GM18498 (cell line): Measurements from ENCODE around the gene SEC24D.

Source experiments
- ATAC-seq: cut with Tn5 transposase; IDR thresholded peaks from one replicate; pipeline ENCODE4 v1.9.1; 2021; ENCODE audit warnings: mild to moderate bottlenecking, moderate library complexity; ENCODE audit not compliant: unreplicated experiment

SEC24D gene

DNA sequence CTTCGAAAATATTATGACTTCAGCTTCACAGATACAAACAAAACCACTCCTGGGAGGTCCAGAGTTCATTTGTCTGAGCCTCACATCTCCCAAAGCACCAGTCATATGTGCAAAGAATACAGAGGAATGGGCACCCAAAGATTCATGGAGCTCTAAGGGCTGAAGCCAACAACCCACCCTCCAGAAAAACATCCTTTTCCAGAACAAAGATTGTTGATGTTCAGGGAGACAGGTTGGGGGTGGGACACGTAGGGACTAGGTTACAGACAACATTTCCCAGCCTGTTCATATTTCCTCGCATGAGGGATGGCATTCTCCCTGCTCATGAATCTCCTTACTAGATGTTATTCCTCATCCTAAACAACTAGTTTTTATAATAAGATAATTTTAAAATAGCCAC lies 79.5 kb downstream of the SEC24D start:
- no peak for ATAC-seq

DNA sequence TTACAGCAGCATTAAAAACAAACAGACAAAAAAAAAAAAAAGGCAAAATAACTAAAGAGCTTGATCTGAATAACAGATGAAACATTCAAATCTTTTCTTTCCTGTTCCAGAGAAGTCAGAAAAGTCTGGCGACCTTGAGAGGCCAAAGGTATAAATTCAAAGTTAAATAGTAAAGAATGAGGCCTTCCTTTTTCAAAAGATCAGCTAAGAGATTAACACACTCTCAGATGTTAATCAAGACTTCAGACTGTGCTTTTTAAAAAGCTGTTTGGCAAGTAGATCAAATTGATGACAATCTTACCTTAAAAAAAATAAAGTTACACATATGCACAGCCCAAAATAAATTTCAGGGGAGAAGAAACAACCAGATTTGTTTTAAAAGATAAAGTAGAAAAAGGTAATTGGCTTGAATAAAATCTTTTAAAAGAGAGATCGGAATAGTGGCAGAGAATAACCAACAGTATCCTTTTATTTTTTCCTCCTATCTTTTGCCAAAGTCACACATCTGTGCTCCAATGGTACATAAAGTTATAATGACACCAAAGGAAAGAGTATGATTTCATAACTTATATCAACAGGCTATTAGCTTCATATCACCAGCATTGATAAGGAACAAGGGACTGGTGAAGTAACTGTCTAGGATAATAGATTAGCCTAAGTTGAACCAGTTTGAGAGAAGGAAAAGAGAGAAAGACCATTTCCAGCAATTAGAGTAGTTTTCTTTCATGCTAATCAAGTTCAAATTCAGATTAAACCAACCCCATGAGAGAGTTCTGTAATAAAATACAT lies 80.3 kb downstream of the SEC24D start:
- ATAC-seq, result no peak

DNA sequence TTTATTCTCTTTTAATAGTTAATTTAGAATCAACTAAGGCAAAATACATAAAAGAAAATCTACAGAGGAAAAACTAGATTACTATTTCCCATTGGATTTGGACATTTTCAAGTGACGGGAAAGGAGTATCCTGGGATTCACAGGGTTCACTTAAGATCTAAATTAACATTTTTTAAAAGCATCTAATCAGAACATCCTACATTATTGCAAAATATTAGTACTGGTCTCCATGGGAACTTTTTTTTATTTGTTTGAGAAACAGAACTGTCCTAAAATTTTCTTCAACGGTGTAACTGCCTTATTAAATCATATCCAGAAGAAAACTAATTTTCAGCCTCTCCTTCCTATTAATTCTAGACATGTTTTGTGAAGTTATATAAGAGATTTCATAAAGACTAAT lies 81.0 kb downstream of the SEC24D start:
- no peak for ATAC-seq

DNA sequence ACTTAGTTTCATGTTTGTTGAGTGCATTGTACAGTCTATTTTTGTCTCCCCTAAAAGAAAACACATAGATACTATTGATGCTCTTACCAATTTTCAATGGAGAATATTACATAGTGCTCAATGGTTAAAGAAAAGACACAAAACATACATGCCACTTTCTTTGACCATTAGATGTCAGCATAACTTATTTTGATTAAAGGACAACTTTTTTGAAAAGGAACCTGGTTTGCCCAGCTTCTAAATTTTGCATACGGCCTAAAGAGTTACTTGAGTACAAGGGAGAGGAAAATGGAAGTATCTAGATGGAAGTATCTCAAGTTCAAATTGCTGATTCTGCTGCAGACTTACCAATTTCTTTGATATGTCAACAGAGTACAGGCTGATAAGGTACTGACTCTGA lies 82.2 kb downstream of the SEC24D start:
- no peak for ATAC-seq

DNA sequence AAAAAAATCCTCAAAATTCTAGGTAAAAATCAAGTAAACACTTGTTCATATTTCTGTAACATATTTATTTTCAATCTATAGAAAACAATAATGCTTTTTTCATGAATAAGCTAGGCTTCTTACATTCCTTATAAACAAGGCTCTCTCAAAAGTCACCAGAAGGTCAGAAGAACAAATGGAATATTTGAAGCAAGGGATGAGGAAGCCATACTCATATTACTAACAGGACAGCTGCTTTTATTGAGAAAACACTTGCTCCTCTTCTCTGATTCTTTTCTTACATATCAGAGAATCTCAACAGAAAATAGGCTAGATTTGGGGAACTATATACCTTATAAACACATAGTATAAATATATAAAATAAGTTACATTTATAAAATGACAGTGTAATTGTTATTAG lies 82.8 kb downstream of the SEC24D start:
- no peak for ATAC-seq

DNA sequence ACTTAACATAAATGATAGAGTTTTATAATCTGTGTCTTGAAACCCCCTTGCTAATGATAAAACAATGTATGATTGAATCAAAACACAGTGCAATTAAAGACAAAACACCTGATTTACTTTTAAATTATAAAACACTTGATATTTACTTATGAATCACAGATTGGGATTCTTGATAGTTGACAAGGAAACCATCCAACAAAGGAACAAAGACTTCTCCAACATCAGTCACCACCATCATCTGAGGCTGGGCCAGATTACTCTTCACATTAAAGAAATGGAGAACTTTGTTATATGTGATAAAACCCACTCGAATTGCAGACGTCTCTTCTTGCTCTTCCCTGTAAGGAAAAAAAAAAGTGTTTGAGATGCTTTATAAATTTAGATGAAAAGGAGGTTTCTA lies 83.4 kb downstream of the SEC24D start:
- no peak for ATAC-seq

DNA sequence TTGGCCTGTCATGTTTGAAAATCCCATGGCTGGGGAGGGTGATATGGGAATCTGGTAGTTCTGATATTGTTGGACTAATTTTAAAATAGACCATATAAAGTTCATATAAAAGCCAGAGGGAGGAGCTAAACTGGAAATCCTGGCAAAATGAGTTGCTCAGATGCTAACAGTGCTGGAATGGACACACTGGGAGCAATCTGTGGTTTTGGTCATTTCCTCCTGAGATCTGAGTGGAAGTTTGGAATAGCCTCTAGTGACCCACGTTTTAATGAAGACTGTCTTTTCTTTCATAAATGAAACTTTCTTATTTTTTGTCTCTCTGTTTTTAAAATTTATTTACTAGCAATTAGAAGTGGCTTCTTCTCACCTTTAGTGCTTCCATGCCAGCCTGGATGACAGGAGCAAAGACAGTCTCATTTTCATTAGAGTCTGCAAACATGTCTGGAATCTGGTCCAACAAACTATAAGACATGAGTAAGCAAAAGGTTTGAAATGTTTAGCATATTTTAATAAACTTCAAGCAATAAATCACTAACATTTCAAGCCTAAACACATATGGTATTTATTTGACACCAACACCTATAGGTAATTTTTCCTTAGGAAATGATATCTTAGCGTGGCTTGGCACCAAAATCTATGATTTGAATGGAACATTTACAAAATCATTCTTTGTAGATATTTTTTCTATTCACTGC lies 84.2 kb downstream of the SEC24D start:
- ATAC-seq, result no peak

DNA sequence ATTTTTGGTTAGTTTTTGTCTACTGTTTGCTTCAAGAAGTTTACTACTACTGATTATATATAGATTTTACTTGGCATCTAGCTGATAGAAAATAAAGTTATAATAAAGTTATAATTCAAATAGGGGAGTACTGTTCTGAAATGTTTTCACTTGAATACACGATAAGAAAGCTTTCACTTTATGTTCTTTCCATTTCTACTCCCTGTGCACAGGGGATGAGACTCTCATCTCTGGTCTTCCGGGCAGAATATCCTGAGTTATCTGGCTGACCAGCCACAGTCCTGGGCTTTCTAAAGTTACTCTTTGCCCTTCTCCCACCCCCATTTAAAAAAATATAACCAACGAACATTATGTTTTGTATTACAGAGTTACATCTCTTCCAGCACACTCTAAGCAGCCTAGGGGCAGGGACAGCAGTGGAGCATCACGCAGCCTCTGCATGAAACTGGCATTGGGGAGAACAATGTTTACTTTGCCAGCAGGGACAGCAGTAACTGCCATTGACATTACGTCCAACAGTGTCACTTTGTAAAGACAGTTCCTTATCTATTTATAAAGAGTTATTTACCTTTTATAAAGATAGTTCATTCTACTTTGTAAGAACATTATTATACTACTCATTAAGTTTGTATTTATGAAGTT lies 86.5 kb downstream of the SEC24D start:
- ATAC-seq, result no peak

DNA sequence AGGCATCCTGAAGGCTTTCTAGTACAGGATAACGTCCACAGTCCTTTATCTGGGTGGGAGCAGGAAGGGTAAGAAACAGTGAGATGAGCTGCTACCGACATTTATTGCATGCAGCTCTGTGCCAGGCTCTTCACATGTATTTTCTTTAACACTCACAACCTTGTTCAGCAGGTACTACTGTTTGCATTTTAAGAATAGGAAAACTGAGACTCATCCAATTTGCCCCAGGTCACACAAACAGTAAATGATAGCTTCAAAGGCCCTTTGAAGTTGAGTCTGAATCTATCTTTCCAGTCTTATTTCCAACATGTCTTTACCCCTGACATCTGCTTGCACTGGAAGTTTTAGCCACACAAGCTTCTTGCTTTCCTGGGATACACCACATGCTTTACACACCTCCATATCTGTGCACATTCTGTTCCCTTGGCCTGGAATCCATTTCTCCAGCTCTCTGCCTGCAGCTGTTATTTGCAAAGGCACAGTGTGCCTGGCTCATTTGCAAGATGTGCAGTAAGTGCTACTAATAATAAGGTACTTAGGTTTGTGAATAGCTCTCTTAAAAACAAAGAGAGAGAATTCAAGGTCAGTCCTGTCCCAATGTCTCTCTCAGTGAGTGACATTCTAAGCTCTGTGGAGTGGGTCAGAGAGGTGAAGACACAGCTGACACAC lies 89.5 kb downstream of the SEC24D start:
- no peak for ATAC-seq

DNA sequence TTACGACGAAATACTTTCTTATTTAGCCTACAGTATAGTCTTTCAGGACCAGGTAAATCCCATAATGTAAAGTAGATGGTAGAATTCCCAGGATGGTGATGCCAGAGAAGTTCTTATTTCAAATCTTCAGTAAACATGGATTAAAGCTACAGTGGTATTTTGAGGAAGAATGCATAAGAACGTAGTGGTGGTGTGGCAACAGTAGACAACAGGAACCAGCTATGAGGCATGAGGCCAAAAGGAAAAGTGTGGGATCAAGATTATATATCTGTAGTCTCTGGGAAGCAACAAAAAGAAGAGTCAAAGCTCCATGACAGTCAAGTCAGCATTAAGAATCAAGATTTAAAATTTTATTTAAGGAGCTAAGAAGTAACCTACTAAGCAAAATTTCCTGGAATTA lies 90.6 kb downstream of the SEC24D start:
- no peak for ATAC-seq

DNA sequence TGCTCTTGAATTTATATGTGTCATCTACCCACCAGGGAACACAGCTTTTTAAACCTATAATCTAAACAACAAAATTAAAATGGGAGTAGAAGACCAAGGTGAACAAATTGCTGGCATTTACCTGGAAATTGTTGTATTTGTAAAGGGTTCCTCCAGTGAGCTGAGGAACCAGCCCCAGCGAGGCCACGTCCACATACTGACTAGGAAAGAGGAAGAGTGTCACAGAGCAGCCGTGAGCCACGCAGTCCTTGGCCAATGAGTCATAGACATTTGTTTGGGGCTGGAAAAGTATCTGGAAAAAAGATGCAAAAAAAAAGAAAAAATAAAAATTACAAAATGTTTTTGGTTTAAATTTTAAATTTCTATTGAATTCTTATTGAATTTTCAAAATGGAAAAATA lies 92.1 kb downstream of the SEC24D start:
- no peak for ATAC-seq

DNA sequence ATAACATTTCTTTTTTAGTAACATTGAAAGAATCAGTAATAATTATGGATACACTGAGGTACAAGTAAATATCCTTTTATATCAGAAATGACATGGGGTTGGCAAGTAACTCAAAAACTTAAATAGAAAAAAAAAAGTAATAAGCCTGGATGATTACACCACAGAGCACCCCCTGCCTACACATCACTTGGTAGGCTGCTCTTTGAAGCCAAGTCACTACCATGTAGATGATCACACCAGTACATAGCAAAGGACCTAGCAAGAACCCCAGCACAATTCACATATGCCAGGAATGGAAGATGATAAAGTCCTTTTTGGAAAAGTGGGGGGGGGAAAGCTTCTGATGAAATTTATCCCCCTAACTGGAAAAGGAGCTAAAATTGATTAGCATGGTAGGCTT lies 93.9 kb downstream of the SEC24D start:
- no peak for ATAC-seq

DNA sequence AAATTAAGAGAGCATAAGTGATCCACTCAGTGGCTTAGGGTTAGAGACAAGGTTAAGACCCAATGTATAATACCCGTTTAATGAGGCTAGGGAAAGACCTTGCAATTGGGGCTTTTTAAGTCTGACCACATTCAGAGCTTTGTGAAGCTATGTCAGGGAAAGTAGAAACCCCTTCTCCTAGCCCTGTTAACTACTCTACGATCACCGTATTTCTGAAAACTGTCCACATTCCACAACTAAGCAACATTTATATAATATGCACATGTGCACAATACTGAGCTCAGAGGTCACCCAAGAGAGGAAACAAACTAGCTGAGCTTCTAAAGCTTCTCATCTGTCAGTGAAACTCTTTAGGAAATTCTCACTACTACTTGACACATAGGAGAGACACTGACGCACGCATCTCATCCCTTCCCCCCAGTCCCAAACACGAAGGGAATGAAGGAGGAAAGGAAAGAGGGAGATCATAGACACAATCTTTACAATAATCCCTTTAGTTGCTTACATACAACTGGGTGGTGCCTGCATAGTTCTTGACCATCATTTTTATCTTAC lies 94.5 kb downstream of the SEC24D start:
- no peak for ATAC-seq

DNA sequence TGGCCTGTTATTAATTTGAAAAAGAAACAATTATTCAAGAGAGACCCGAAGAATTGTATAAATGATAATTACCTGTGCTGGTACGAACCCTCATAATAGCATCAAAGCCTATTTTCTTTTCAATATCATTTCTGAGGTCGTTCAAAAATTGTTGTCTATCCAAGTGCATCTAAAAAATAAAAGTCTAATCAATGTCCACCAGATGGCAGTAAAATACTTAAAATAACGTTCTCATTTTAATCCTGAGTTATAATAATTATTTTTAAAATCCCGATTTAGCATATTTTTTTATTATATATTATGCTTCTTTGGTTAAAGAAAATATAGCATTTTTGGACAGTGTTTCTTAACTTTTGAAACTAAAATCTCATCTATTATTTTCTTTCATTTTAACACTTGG lies 95.1 kb downstream of the SEC24D start:
- ATAC-seq, result no peak

DNA sequence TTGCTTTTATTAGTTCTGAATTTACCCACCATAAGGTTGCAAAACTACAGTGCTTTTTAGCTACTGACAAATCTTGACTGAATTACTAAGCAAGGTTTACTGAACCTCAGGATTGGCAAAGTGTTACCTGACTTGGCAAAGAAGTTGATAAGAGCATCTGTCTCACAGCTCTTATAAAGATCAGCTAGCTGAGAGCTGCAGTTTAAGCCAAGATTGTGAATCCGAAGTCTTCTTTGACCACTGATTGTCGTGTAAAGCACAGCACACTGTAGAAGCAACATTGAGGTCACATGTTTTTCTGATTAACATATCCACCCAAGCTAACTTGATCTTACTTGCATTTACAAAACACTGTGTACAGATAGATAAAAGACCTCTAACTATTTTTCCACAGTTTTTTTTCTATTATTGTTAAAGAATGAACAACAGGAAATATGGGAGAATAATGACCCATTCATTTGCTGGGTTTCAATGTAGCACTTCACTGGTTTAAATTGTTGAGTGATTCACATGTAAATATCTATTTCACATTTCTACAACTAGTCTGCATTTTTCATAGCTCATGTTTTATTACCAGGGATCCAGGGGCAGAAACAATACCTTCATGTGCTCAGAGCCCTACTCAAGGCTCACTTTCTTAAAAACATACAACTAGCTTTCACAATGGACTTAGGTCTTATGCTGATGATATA lies 96.8 kb downstream of the SEC24D start:
- ATAC-seq, result no peak

DNA sequence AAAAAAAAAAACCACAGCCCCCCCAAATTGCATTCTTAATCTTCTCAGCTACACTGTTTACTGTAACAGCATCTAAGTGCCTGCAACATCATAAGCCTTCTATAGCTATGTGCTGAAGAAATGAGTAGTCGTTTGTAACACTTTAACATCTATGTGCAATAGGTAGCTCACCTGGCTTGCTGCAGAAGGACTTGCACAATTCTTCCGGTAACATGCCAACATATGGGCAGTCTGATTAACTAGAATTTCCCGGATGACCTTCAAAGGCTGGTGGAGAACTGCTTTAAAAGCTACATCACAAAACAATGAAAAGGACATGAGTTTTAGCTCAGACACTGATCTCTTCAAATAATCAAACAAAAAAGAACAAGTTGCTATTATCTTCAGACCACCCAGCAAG lies 97.8 kb downstream of the SEC24D start:
- no peak for ATAC-seq

DNA sequence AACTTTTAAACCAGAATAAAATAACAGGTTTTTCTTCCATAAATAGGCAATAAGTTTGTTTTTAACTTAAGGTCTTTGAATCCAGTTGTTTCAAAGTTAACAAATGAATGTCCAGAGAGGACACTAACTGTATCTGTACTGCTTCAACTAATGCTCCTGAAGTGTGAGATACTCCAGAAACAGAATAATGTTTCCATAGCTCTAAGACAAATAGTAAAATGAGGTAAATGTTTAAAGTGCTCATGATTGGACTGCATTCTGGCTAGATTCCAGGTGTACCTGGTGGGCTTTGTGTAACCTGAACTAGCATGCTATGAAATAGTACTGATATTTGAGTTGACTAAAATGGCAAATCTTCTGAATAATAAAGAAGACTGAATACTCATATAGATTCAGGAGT lies 99.0 kb downstream of the SEC24D start:
- ATAC-seq, result no peak

DNA sequence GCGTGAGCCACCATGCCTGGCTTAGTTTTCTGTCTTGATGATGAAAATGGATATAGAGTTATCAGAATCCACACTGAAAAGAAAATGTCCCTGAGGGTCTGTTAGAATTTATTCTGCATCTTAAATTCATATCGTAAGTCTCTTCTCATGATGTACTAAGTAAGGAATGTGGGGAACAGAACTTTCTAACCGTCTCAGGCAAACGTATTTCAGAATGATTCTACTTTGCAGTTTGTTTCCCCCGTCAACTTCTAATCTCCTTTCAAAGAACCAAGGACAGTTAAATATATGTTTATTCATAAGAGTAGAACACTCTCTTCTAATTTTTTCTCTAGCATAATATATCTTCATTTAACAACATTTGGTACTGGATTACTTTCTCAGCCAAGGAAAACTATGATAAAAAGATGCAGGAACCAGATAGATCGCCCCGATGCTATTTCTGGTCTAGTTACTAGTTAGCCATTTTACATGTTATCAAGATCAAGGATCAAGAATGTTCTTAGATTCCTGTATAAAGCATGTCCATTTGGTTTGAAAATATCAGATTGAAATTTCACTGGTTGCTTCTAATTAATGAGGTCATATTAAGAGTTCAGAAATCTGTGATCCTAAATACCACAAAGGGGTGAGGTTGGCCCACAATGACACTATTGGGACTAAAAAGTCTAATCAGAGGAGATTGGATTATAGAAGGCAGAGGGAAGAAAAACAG lies 101.3 kb downstream of the SEC24D start:
- no peak for ATAC-seq

DNA sequence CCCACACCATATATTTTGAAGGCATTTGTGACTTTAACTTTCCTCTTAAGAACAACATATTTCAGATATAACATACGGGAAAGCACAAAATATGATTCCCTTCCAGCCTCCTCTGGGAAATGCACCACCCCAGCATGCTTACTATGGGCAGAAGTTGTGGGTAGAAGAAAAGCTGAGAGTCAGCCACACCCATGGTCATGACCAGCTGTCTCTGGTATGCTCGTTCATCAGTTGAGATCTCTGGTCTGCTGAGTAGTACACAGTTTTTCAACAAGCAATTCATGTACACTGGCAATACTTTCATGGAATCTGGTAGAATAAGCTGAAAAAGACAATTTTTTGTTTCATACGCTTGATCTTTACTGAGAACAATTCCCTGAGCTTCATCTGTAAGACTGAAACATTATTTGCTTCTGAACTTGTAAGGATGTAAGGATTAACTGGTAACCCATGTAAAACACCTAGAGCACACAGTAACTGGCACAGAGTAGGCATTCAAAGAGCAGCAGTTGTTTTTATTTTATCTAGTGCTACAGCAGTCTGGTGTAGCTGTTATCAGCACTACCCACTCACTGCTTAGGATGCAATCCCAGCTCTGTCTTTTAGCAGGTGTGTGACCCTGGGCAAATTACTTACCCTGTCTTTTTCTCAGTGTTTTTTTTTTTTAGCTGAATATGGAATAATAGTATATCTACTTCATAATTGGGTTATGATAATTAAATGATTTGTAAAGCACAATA lies 103.2 kb downstream of the SEC24D start:
- no peak for ATAC-seq
